Measurements from ENCODE around the gene ITPKA. TPM values are rescaled to one million over a fixed set of nuclear protein-coding genes. Genes with fewer than 3 reads are reported as not detected.

Gene ITPKA
- polyA plus RNA-seq, 1 of the 3 experiments (the other 2 are of a cell fraction): 2.2 TPM

GRCh38 chr15:41482110-41482877 is 11.4 kb upstream of the ITPKA start:
- no peak for DNase-seq
- TF ChIP-seq ZBTB33 (IDR thresholded peaks at IDR 0.05; ENCODE audit: borderline replicate concordance, low read depth) (no peak), POLR2AphosphoS5 (IDR thresholded peaks at IDR 0.05; ENCODE audit: low read depth, low read length) (no peak), GABPA (IDR thresholded peaks at IDR 0.05; ENCODE audit: low read depth) (no peak), FOXJ3 (CRISPR knock-in tag; IDR thresholded peaks at IDR 0.05) (no peak), EZH2phosphoT487 (IDR thresholded peaks at IDR 0.05; ENCODE audit: borderline replicate concordance, low read depth) (no peak), NFIC (IDR thresholded peaks at IDR 0.05; ENCODE audit: borderline replicate concordance) (no peak), ELF1 (IDR thresholded peaks at IDR 0.05) (no peak), MAX (IDR thresholded peaks at IDR 0.05; ENCODE audit: low read depth) (no peak), FOXM1 (IDR thresholded peaks at IDR 0.05; ENCODE audit: low read depth) (no peak)
- TF ChIP-seq, protein P1, sequence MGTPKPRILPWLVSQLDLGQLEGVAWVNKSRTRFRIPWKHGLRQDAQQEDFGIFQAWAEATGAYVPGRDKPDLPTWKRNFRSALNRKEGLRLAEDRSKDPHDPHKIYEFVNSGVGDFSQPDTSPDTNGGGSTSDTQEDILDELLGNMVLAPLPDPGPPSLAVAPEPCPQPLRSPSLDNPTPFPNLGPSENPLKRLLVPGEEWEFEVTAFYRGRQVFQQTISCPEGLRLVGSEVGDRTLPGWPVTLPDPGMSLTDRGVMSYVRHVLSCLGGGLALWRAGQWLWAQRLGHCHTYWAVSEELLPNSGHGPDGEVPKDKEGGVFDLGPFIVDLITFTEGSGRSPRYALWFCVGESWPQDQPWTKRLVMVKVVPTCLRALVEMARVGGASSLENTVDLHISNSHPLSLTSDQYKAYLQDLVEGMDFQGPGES (IDR thresholded peaks at IDR 0.05; ENCODE audit: low read depth, low read length): no peak
- TF ChIP-seq, protein P2, sequence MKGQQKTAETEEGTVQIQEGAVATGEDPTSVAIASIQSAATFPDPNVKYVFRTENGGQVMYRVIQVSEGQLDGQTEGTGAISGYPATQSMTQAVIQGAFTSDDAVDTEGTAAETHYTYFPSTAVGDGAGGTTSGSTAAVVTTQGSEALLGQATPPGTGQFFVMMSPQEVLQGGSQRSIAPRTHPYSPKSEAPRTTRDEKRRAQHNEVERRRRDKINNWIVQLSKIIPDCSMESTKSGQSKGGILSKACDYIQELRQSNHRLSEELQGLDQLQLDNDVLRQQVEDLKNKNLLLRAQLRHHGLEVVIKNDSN (IDR thresholded peaks at IDR 0.05; ENCODE audit: borderline replicate concordance, low read depth): no peak
- Histone ChIP-seq H3K9ac (no peak overlapping the region), H2AFZ (ENCODE audit: low read depth) (no peak overlapping the region), H3F3A (replicated peaks; ENCODE audit: insufficient read depth) (no peaks in the 10 kb centered on the region), H3K9me2 (no peaks in the 10 kb centered on the region), H3K4me3 (ENCODE audit: low read depth in 2 of 2, low read length in 1 of 2) (no peak overlapping the region), H3K27ac (ENCODE audit: low read depth in 2 of 2, low read length in 1 of 2) (no peak overlapping the region), H4K20me1 (ENCODE audit: insufficient read depth) (no peaks in the 10 kb centered on the region), H3K4me2 (no peak overlapping the region), H3K4me1 (ENCODE audit: control insufficient read depth in 1 of 2, insufficient read depth in 2 of 2, low read depth in 1 of 2, low read length in 1 of 2) (no peaks in the 10 kb centered on the region), H3K9me3 (no peaks in the 10 kb centered on the region), H3K79me2 (ENCODE audit: insufficient read depth) (no peaks in the 10 kb centered on the region), H3K27me3 (ENCODE audit: insufficient read depth) (no peaks in the 10 kb centered on the region), H3K36me3 (replicated peaks in 1 of 2; ENCODE audit: control insufficient read depth in 1 of 2, insufficient read depth in 2 of 2, low read length in 1 of 2) (peaks cover 35 to 46% of the 10 kb centered on the region in 2 experiments)
- WGBS (ENCODE audit: low lambda C conversion rate): 94% methylated on average over 9 of the region's 9 CpGs
- CTCF ChIA-PET: interaction anchor here (0.6 to 5.2 kb wide), 3 partner anchors 11 to 366 kb away, joined by 3 to 30 read pairs (median 3); partner anchors contain the start of gene ITPKA
- POLR2A ChIA-PET: interaction anchor here (1.1 to 1.2 kb wide), 2 partner anchors 11 to 25 kb away, joined by 3 to 9 read pairs; no protein-coding TSS in a partner anchor

DNA sequence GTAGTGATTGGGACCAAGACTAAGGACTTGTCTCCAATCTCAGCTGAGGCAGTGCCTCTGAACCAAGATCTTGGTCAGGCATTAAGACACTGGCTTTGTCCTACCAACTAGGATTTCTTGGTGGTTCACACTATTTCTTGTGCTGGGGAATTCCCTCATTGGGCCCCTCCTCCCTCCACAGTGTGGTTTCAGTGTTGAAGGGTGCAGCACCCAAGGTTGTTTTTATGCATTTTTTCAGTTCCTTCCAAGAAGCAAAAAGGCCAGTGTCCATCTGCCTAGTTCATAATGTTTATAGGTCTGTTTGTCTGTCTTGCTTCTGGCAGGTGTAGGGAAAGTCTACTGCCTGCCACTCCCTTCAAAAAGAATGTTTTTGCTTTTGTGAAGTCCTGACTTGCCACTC is 10.6 kb upstream of the ITPKA start:
- ChIA-PET POLR2A (no interaction called here), CTCF (interaction anchor here (0.9 to 5.2 kb wide), 3 partner anchors 17 to 24 kb away, joined by 3 to 30 read pairs (median 7); no protein-coding TSS in a partner anchor)
- TF ChIP-seq EZH2phosphoT487 (IDR thresholded peaks at IDR 0.05; ENCODE audit: borderline replicate concordance, low read depth) (no peak), ZBTB33 (IDR thresholded peaks at IDR 0.05; ENCODE audit: borderline replicate concordance, low read depth) (no peak)
- TF ChIP-seq, protein P1 (IDR thresholded peaks at IDR 0.05; ENCODE audit: low read depth, low read length): no peak
- TF ChIP-seq, protein P3, sequence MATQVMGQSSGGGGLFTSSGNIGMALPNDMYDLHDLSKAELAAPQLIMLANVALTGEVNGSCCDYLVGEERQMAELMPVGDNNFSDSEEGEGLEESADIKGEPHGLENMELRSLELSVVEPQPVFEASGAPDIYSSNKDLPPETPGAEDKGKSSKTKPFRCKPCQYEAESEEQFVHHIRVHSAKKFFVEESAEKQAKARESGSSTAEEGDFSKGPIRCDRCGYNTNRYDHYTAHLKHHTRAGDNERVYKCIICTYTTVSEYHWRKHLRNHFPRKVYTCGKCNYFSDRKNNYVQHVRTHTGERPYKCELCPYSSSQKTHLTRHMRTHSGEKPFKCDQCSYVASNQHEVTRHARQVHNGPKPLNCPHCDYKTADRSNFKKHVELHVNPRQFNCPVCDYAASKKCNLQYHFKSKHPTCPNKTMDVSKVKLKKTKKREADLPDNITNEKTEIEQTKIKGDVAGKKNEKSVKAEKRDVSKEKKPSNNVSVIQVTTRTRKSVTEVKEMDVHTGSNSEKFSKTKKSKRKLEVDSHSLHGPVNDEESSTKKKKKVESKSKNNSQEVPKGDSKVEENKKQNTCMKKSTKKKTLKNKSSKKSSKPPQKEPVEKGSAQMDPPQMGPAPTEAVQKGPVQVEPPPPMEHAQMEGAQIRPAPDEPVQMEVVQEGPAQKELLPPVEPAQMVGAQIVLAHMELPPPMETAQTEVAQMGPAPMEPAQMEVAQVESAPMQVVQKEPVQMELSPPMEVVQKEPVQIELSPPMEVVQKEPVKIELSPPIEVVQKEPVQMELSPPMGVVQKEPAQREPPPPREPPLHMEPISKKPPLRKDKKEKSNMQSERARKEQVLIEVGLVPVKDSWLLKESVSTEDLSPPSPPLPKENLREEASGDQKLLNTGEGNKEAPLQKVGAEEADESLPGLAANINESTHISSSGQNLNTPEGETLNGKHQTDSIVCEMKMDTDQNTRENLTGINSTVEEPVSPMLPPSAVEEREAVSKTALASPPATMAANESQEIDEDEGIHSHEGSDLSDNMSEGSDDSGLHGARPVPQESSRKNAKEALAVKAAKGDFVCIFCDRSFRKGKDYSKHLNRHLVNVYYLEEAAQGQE (IDR thresholded peaks at IDR 0.05; ENCODE audit: low read depth, low read length): no peak

More for the DNA sequence above, 10.6 kb upstream of the ITPKA start:
- no peaks in the 10 kb centered on the region for H3K4me1 ChIP-seq (ENCODE audit: control insufficient read depth in 1 of 2, insufficient read depth in 2 of 2, low read depth in 1 of 2, low read length in 1 of 2)
- no peaks in the 10 kb centered on the region for H4K20me1 ChIP-seq (ENCODE audit: insufficient read depth)
- DNase-seq: no peak
- H3K9me3 ChIP-seq: no peaks in the 10 kb centered on the region
- no peaks in the 10 kb centered on the region for H3K27me3 ChIP-seq (ENCODE audit: insufficient read depth)
- H2AFZ ChIP-seq (ENCODE audit: low read depth): no peak overlapping the region
- H3K79me2 ChIP-seq (ENCODE audit: insufficient read depth): no peaks in the 10 kb centered on the region
- no peak overlapping the region for H3K4me3 ChIP-seq (ENCODE audit: low read depth in 2 of 2, low read length in 1 of 2)
- no peak overlapping the region for H3K4me2 ChIP-seq
- no peaks in the 10 kb centered on the region for H3K9me2 ChIP-seq
- H3K27ac ChIP-seq (ENCODE audit: low read depth in 2 of 2, low read length in 1 of 2): no peak overlapping the region
- H3K36me3 ChIP-seq (replicated peaks in 1 of 2; ENCODE audit: control insufficient read depth in 1 of 2, insufficient read depth in 2 of 2, low read length in 1 of 2): peaks cover 27 to 42% of the 10 kb centered on the region in 2 experiments
- H3K9ac ChIP-seq: no peak overlapping the region
- no peaks in the 10 kb centered on the region for H3F3A ChIP-seq (replicated peaks; ENCODE audit: insufficient read depth)
